ENCODE measurements around the gene MCEMP1.
"Not testable (repeated sequence)": the region's sequence is repeated elsewhere in the genome, so short reads cannot be mapped to it uniquely, and the experiment has no call there.

The MCEMP1 gene

GRCh38 chr19:7643629-7644549 lies 33.0 kb upstream of the MCEMP1 start:
- not testable (repeated sequence) for FAIRE-seq

- FAIRE-seq: no peak
These were observed 32.4 kb upstream of the MCEMP1 start for GRCh38 chr19:7644550-7644877.

- FAIRE-seq: no peak
These were observed 31.7 kb upstream of the MCEMP1 start for GRCh38 chr19:7645163-7645562.

GRCh38 chr19:7645656-7646425 lies 31.0 kb upstream of the MCEMP1 start:
- no peak for FAIRE-seq

- FAIRE-seq: no peak
These were observed 30.5 kb upstream of the MCEMP1 start for GRCh38 chr19:7646426-7646700.

- no peak for FAIRE-seq
These were observed 29.7 kb upstream of the MCEMP1 start for GRCh38 chr19:7647156-7647555.

- FAIRE-seq: no peak
These were observed 28.4 kb upstream of the MCEMP1 start for GRCh38 chr19:7648265-7649014.

GRCh38 chr19:7650148-7650547 lies 26.7 kb upstream of the MCEMP1 start:
- no peak for FAIRE-seq

GRCh38 chr19:7652061-7652641 lies 24.7 kb upstream of the MCEMP1 start:
- peak; percentile 86 for FAIRE-seq

GRCh38 chr19:7654401-7654800 lies 22.5 kb upstream of the MCEMP1 start:
- FAIRE-seq: no peak

GRCh38 chr19:7655581-7655980 lies 21.3 kb upstream of the MCEMP1 start:
- no peak for FAIRE-seq

GRCh38 chr19:7657131-7657751 lies 19.6 kb upstream of the MCEMP1 start:
- FAIRE-seq: no peak

- no peak for FAIRE-seq
These were observed 18.6 kb upstream of the MCEMP1 start for GRCh38 chr19:7658219-7658686.

GRCh38 chr19:7661744-7662538 lies 14.9 kb upstream of the MCEMP1 start:
- FAIRE-seq: no peak

GRCh38 chr19:7662657-7663056 lies 14.2 kb upstream of the MCEMP1 start:
- no peak for FAIRE-seq

- FAIRE-seq: no peak
These were observed 13.2 kb upstream of the MCEMP1 start for GRCh38 chr19:7663706-7664105.

GRCh38 chr19:7665076-7665475 lies 11.8 kb upstream of the MCEMP1 start:
- FAIRE-seq: no peak

- no peak for FAIRE-seq
These were observed 8.0 kb upstream of the MCEMP1 start, which contains the start of gene RETN for GRCh38 chr19:7668842-7669241. RETN (plus strand) TSS chr19:7669049; CDS start chr19:7669327, 278 bp downstream.

- no peak for FAIRE-seq
These were observed 7.2 kb upstream of the MCEMP1 start for GRCh38 chr19:7669641-7670040.

GRCh38 chr19:7670150-7670783 lies 6.6 kb upstream of the MCEMP1 start:
- FAIRE-seq: no peak

GRCh38 chr19:7670790-7671189 lies 6.1 kb upstream of the MCEMP1 start:
- FAIRE-seq: no peak
